H9 (cell line): ENCODE results near the gene PLXNA2. TPM values are rescaled to one million over a fixed set of nuclear protein-coding genes. Genes with fewer than 3 reads are reported as not detected.

Experiments
- DNase-seq: peaks from one replicate; pipeline ENCODE4 v3.0.0-alpha.2; 2017
- H2AFZ ChIP-seq: one replicate; pipeline ENCODE4 v1.6.1; 2013; ENCODE audit warnings: mild to moderate bottlenecking, low read length, control low read depth, moderate library complexity
- H2AK5ac ChIP-seq: 2 replicates; pipeline ENCODE4 v1.6.1; 2013; ENCODE audit warnings: low read length, control low read depth, mixed read lengths; ENCODE audit not compliant: insufficient read length
- H2BK120ac ChIP-seq: one replicate; pipeline ENCODE4 v1.6.1; 2013; ENCODE audit warnings: low read depth, mild to moderate bottlenecking, low read length, control low read depth, inconsistent platforms; ENCODE audit not compliant: poor library complexity, severe bottlenecking
- H2BK12ac ChIP-seq: 2 replicates; pipeline ENCODE4 v1.6.1; 2013; ENCODE audit warnings: low read length, control low read depth, mixed read lengths, low read depth; ENCODE audit not compliant: insufficient read length
- H2BK15ac ChIP-seq: 2 replicates; pipeline ENCODE4 v1.6.1; 2013; ENCODE audit warnings: low read depth, low read length, control low read depth
- H2BK20ac ChIP-seq: one replicate; pipeline ENCODE4 v1.6.1; 2013; ENCODE audit warnings: low read depth, mild to moderate bottlenecking, low read length, control low read depth, inconsistent platforms; ENCODE audit not compliant: poor library complexity, severe bottlenecking
- H2BK5ac ChIP-seq: 2 replicates; pipeline ENCODE4 v1.6.1; 2013; ENCODE audit warnings: low read length, control low read depth, mixed read lengths; ENCODE audit not compliant: insufficient read length
- H3K14ac ChIP-seq: 2 replicates; pipeline ENCODE4 v1.6.1; 2013; ENCODE audit warnings: low read length, control low read depth; ENCODE audit not compliant: insufficient read depth
- H3K18ac ChIP-seq: 2 replicates; pipeline ENCODE4 v1.6.1; 2013; ENCODE audit warnings: low read depth, mild to moderate bottlenecking, mixed read lengths, low read length, control low read depth; ENCODE audit not compliant: insufficient read length
- H3K23ac ChIP-seq: 2 replicates; pipeline ENCODE4 v1.6.1; 2013; ENCODE audit warnings: low read length, control low read depth, mixed read lengths, low read depth; ENCODE audit not compliant: insufficient read length
- H3K23me2 ChIP-seq: 2 replicates; pipeline ENCODE4 v1.6.1; 2013; ENCODE audit warnings: low read depth, mild to moderate bottlenecking, mixed read lengths, low read length, control low read depth; ENCODE audit not compliant: insufficient read length, poor library complexity, severe bottlenecking
- H3K27ac ChIP-seq: 2 replicates; pipeline ENCODE4 v1.5.1; 2013; ENCODE audit warnings: low read length, control low read depth, mixed read lengths, low read depth; ENCODE audit not compliant: insufficient read length
- H3K27me3 ChIP-seq: 2 replicates; pipeline ENCODE4 v1.6.1; 2013; ENCODE audit warnings: low read length, control low read depth, inconsistent platforms; ENCODE audit not compliant: insufficient read depth
- H3K4ac ChIP-seq: 2 replicates; pipeline ENCODE4 v1.6.1; 2013; ENCODE audit warnings: low read depth, mild to moderate bottlenecking, control low read depth, inconsistent platforms, low read length, moderate library complexity
- H3K4me1 ChIP-seq: 2 replicates; pipeline ENCODE4 v1.6.1; 2013; ENCODE audit warnings: low read length, control low read depth, inconsistent platforms; ENCODE audit not compliant: insufficient read depth
- H3K4me2 ChIP-seq: 2 replicates; pipeline ENCODE4 v1.6.1; 2013; ENCODE audit warnings: low read length, control low read depth, mixed read lengths; ENCODE audit not compliant: insufficient read length, insufficient read depth
- H3K56ac ChIP-seq: 2 replicates; pipeline ENCODE4 v1.6.1; 2013; ENCODE audit warnings: low read depth, mild to moderate bottlenecking, mixed read lengths, low read length, control low read depth; ENCODE audit not compliant: insufficient read length
- H3K79me1 ChIP-seq: 2 replicates; pipeline ENCODE4 v1.6.1; 2013; ENCODE audit warnings: low read depth, mild to moderate bottlenecking, moderate library complexity, low read length, control low read depth, inconsistent platforms; ENCODE audit not compliant: insufficient read depth, poor library complexity, severe bottlenecking
- H3K79me2 ChIP-seq: 2 replicates; pipeline ENCODE4 v1.6.1; 2013; ENCODE audit warnings: low read length, control low read depth, inconsistent platforms; ENCODE audit not compliant: insufficient read depth
- H3K9ac ChIP-seq: 2 replicates; pipeline ENCODE4 v1.6.1; 2013; ENCODE audit warnings: low read length, control low read depth, mixed read lengths; ENCODE audit not compliant: insufficient read length; ENCODE audit errors: extremely low read depth
- H3K9me3 ChIP-seq: one replicate; pipeline ENCODE4 v1.6.1; 2013; ENCODE audit warnings: low read depth, low read length, inconsistent platforms; ENCODE audit not compliant: control insufficient read depth
- H3T11ph ChIP-seq: one replicate; pipeline ENCODE4 v1.6.1; 2013; ENCODE audit warnings: mild to moderate bottlenecking, low read length, control low read depth, inconsistent platforms
- H4K20me1 ChIP-seq: one replicate; pipeline ENCODE4 v1.6.1; 2013; ENCODE audit not compliant: control insufficient read depth, insufficient read length, insufficient read depth
- H4K5ac ChIP-seq: 2 replicates; pipeline ENCODE4 v1.6.1; 2013; ENCODE audit warnings: low read depth, mild to moderate bottlenecking, mixed read lengths, low read length, control low read depth; ENCODE audit not compliant: insufficient read length
- H4K8ac ChIP-seq: replicated peaks from 2 replicates; pipeline ENCODE4 v1.6.1; 2013; ENCODE audit warnings: low read length, control low read depth, mixed read lengths, low read depth; ENCODE audit not compliant: insufficient read length
- H4K91ac ChIP-seq: 2 replicates; pipeline ENCODE4 v1.6.1; 2013; ENCODE audit warnings: low read depth, mild to moderate bottlenecking, moderate library complexity, mixed read lengths, low read length, control low read depth; ENCODE audit not compliant: insufficient read length
- H3K27ac Mint-ChIP-seq, 3 experiments: 2 replicates in 2 of 3; 3 replicates in 1 of 3; pipeline ENCODE4 v1.8.0; 2020 to 2021; ENCODE audit warnings: mixed read lengths in 3 of 3, mild to moderate bottlenecking in 1 of 3, moderate library complexity in 1 of 3
- H3K27me3 Mint-ChIP-seq: 2 replicates; pipeline ENCODE4 v1.8.0; 2021; ENCODE audit warnings: low read depth, mild to moderate bottlenecking, moderate library complexity, mixed read lengths
- H3K36me3 Mint-ChIP-seq, 3 experiments: 2 replicates in 2 of 3; 3 replicates in 1 of 3; pipeline ENCODE4 v1.8.0; 2020 to 2021; ENCODE audit warnings: low read depth in 3 of 3, mixed read lengths in 3 of 3; ENCODE audit not compliant: insufficient read depth in 1 of 3
- H3K4me1 Mint-ChIP-seq, 2 experiments: 2 replicates each; pipeline ENCODE4 v1.8.0; 2020; ENCODE audit warnings: mixed read lengths in 2 of 2
- H3K4me3 Mint-ChIP-seq, 2 experiments: 2 replicates in 1 of 2; 3 replicates in 1 of 2; pipeline ENCODE4 v1.8.0; 2020 to 2021; ENCODE audit warnings: mild to moderate bottlenecking in 2 of 2, mixed read lengths in 2 of 2, moderate library complexity in 1 of 2
- H3K9me3 Mint-ChIP-seq, 2 experiments: 2 replicates in 1 of 2; 3 replicates in 1 of 2; pipeline ENCODE4 v1.8.0; 2020; ENCODE audit warnings: mild to moderate bottlenecking in 2 of 2, mixed read lengths in 2 of 2, moderate library complexity in 1 of 2
- WGBS: extraction: QIAGEN DNeasy Blood & Tissue Kit; methylation state at CpG from one replicate; pipeline ENCODE4 v1.1.7; 2013; ENCODE audit warnings: missing lambda C conversion rate, low lambda C conversion rate, mixed read lengths; ENCODE audit not compliant: insufficient read length; ENCODE audit errors: extremely low coverage; 5-methylcytosine and 5-hydroxymethylcytosine counted together
- total RNA-seq: library from RNA; stranded (reverse); gene quantifications from 2 replicates; pipeline ENCODE4 v1.2.1, GENCODE V29; 2021
- TF ChIP-seq, protein P1 (sequence below): fragments of 200-600 bp; sonication (generic); conservative IDR thresholded peaks from 3 replicates; pipeline ENCODE4 v1.8.0; 2021; ENCODE audit warnings: antibody characterized with exemption, mild to moderate bottlenecking

The PLXNA2 gene
- total RNA-seq, 1 experiment from 2014 or later: 0.57 TPM

DNA sequence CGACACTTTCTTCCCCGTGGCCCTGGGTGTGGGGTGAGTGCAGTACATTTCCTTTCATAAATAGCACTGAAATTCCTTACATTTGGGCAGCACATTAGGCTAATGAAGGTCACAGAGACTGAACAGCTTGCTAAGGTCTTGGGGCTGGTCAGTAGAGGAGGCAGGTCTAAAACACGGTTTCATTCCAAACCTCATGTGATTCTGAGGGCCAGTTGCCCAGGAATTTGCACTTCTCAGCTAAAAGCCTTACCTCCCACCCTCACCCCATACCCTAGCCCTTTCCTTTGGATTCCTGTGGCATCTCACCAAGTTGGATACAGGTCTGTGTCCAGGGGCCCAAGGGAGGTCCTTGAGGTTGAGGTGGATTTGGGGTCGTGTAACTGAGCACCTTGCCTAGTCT lies 185.4 kb downstream of the PLXNA2 start:
- no peaks in the 10 kb centered on the region for H3K23me2 ChIP-seq
- no peaks in the 10 kb centered on the region for H3K36me3 Mint-ChIP-seq

More for the DNA sequence above, 185.4 kb downstream of the PLXNA2 start:
- Histone ChIP-seq H3K14ac (no peak overlapping the region), H2BK15ac (no peak overlapping the region), H2BK20ac (no peak overlapping the region), H3K23ac (no peak overlapping the region), H3K9ac (no peak overlapping the region), H4K8ac (no peak overlapping the region), H3K56ac (no peak overlapping the region), H3K27ac (no peak overlapping the region), H3K18ac (no peak overlapping the region), H3K9me3 (no peaks in the 10 kb centered on the region), H2AFZ (no peak overlapping the region), H4K91ac (no peak overlapping the region), H3T11ph (no peak overlapping the region), H2BK12ac (no peak overlapping the region), H3K4ac (no peak overlapping the region), H3K4me1 (no peaks in the 10 kb centered on the region), H2BK120ac (no peak overlapping the region), H3K79me2 (no peaks in the 10 kb centered on the region), H2AK5ac (no peak overlapping the region), H2BK5ac (no peak overlapping the region), H3K4me2 (no peak overlapping the region), H4K20me1 (no peaks in the 10 kb centered on the region), H3K27me3 (no peaks in the 10 kb centered on the region), H3K79me1 (no peaks in the 10 kb centered on the region), H4K5ac (no peak overlapping the region)
- TF ChIP-seq, protein P1, sequence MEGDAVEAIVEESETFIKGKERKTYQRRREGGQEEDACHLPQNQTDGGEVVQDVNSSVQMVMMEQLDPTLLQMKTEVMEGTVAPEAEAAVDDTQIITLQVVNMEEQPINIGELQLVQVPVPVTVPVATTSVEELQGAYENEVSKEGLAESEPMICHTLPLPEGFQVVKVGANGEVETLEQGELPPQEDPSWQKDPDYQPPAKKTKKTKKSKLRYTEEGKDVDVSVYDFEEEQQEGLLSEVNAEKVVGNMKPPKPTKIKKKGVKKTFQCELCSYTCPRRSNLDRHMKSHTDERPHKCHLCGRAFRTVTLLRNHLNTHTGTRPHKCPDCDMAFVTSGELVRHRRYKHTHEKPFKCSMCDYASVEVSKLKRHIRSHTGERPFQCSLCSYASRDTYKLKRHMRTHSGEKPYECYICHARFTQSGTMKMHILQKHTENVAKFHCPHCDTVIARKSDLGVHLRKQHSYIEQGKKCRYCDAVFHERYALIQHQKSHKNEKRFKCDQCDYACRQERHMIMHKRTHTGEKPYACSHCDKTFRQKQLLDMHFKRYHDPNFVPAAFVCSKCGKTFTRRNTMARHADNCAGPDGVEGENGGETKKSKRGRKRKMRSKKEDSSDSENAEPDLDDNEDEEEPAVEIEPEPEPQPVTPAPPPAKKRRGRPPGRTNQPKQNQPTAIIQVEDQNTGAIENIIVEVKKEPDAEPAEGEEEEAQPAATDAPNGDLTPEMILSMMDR: no peak
- no peak overlapping the region for H3K4me3 Mint-ChIP-seq
- H3K9me3 Mint-ChIP-seq: no peaks in the 10 kb centered on the region
- WGBS: no CpG with 5 or more reads among the region's 4 CpGs
- peaks cover 12% of the 10 kb centered on the region for H3K27me3 Mint-ChIP-seq
- no peak for DNase-seq
- H3K4me1 Mint-ChIP-seq: peaks cover 18 to 45% of the 10 kb centered on the region in 2 experiments
- H3K27ac Mint-ChIP-seq: no peak overlapping the region
